ENCODE measurements around the gene MISP3.
"Not testable (repeated sequence)": the region's sequence is repeated elsewhere in the genome, so short reads cannot be mapped to it uniquely, and the experiment has no call there.

Gene MISP3

GRCh38 chr19:14072535-14073260 is at the start of gene MISP3:
TSS of gene MISP3 (plus strand) at chr19:14072786. CDS start at chr19:14073310, 524 bp downstream.
- DNase-seq (ENCODE audit: low spot score): no peak

GRCh38 chr19:14023404-14024235 is 49.0 kb upstream of the MISP3 start:
- DNase-seq (ENCODE audit: low spot score): no peak

DNA sequence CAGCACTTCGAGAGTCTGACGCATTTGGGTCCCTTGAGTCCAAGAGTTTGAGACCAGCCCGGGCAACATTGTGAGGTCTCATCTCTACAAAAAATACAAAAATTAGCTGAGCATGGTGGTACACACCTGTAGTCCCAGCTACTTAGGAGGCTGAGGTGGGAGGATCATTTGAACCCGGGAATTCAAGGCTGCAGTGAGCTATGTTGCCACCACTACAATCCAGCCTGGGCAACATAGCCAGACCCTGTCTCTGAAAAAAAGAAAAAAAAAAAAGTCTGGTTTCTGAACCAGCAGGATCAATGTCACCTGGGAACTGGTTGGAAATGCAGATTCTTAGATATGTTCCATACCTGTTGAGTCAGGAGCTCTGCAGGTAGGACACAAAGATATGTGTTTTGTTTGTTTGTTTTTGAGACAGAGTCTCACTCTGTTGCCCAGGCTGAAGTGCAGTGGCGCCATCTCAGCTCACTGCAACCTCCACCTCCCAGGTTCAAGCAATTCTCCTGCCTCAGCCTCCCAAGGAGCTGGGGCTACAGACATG is 45.9 kb upstream of the MISP3 start:
- not testable (repeated sequence) for DNase-seq (ENCODE audit: low spot score)

GRCh38 chr19:14027856-14028450 is 44.6 kb upstream of the MISP3 start, which contains the start of gene RLN3:
TSS of gene RLN3 (plus strand) at chr19:14028148. CDS start at chr19:14028205, 57 bp downstream.
- no peak for DNase-seq (ENCODE audit: low spot score)

DNA sequence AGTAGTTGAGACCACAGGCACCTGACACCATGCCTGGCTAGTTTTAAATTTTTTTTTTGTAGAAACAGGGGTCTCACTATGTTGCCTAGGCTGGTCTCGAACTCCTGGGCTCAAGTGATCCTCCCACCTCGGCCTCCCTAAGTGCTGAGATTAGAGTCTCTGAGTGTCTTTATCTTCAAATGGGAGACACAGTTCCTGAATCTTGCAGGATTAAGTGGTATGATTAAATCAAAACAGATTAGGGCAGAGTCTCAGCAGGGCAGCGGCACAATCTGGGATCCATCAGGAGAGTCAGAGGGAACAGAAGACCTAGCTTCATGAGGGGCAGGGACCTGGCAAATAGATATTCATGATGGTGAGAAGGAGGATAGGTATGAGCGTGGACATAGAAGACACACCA is 43.7 kb upstream of the MISP3 start:
- DNase-seq (ENCODE audit: low spot score): no peak

GRCh38 chr19:14030997-14031718 is 41.4 kb upstream of the MISP3 start:
- DNase-seq (ENCODE audit: low spot score): no peak

DNA sequence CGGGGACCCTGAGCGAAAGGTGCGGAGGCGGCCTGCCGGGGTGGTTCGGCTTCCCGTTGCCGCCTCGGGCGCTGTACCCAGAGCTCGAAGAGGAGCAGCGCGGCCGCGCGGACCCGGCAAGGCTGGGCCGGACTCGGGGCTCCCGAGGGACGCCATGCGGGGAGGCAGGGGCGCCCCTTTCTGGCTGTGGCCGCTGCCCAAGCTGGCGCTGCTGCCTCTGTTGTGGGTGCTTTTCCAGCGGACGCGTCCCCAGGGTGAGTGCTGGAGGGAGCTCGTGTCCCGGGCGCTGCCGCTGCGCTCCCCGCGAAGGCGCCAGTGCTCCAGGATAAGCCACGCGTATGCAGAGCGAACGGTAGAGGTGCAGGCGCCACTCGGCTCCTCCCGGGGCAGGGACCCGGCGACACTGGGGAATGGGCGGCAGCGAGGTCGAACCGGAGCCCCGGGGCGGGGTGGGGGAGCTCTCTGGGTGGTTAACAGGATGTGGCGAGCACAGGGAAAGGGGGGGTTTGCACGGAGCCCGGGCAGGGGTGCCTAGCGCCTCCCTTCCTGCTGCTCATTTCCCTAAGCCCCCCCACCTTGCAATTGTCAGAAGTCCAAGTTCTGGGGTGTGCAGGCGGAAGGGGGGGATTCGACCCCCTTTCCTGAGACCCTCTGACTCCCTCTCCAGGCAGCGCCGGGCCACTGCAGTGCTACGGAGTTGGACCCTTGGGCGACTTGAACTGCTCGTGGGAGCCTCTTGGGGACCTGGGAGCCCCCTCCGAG is 40.7 kb upstream of the MISP3 start, which contains the start of gene IL27RA:
Gene IL27RA (plus strand): TSS at position 44 of the 762 bp plus-strand sequence. CDS start 111 bp downstream, at position 155.
- DNase-seq (ENCODE audit: low spot score): peak; percentile 8

DNA sequence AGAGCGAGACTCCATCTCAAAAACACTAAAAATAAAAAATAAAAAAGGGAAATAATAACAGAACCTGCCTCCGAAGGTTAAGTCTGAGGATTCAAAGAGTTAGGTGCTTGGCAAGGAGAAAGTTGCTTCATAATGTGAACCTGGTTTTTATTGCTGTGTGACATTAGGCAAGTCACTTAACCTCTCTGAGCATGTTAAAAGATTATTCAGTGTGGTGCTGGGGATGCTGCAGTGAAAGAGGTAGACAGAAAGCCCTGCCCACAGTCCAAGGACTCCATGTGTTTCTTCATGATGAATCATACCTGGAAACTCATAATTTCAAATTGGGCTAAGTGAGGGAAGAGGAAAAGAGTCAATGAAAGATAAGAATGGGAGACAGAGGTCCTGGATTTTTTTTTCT is 38.6 kb upstream of the MISP3 start:
- DNase-seq (ENCODE audit: low spot score): no peak

GRCh38 chr19:14035159-14035558 is 37.4 kb upstream of the MISP3 start:
- DNase-seq (ENCODE audit: low spot score): not testable (repeated sequence)

- no peak for DNase-seq (ENCODE audit: low spot score)
Observed at GRCh38 chr19:14035706-14036105, 36.9 kb upstream of the MISP3 start.

DNA sequence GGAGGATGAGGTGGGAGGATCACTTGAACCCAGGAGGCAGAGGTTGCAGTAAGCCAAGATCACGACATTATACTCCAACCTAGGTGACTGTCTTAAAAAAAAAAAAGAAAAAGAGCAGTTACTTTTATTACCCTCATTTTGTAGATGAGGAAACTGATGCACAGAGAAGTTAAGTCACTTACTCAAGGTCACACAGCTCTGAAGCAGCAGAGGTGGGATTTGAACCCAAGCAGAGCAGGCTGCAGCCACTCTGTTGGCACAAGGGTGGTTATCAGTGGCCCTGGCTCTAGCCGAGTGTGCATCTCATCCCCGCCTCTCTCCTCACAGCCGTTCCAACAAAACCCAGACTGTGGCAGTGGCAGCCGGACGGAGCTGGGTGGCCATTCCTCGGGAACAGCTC is 33.4 kb upstream of the MISP3 start:
- DNase-seq (ENCODE audit: low spot score): no peak

DNA sequence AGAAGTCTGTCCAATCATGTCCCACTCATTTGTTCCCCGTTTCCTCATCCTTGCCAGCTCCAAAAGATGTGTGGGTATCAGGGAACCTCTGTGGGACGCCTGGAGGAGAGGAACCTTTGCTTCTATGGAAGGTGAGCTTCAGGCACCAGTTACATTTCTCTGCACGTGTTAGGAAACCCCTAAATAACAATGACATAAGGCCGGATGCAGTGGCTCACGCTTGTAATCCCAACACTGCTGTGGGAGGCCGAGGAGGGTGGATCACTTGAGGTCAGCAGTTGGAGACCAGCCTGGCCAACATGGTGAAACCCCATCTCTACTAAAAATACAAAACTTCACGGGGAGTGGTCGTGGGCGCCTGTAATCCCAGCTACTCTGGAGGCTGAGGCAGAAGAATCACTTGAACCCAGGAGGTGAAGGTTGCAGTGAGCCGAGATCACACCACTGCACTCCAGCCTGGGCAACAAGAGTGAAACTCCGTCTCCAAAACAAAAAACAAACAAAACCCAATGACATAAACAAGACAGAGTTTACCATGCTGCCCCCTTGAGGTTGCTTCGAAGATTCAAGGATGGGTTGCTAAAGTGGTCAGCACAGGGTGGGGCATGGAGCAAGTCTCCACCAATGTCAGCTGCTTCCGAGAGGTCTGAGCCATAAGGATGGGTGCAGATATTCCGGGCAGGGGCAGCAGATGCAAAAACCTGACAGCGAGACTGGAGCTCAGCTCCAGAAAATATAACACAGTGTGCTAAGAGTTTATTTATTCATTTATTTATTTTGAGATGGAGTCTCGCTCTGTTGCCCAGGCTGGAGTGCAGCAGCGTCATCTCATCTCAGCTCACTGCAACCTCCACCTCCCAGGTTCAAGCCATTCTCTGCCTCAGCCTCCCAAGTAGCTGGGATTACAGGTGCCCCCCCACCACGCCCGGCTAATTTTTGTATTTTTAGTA is 29.7 kb upstream of the MISP3 start:
- DNase-seq (ENCODE audit: low spot score): peak; percentile 52

- not testable (repeated sequence) for DNase-seq (ENCODE audit: low spot score)
Observed at GRCh38 chr19:14047866-14048265, 24.7 kb upstream of the MISP3 start.

- no peak for DNase-seq (ENCODE audit: low spot score)
Observed at GRCh38 chr19:14048443-14049153, 24.0 kb upstream of the MISP3 start.

- no peak for DNase-seq (ENCODE audit: low spot score)
Observed at GRCh38 chr19:14050512-14050911, 22.1 kb upstream of the MISP3 start.

- DNase-seq (ENCODE audit: low spot score): not testable (repeated sequence)
Observed at GRCh38 chr19:14050961-14051360, 21.6 kb upstream of the MISP3 start.

DNA sequence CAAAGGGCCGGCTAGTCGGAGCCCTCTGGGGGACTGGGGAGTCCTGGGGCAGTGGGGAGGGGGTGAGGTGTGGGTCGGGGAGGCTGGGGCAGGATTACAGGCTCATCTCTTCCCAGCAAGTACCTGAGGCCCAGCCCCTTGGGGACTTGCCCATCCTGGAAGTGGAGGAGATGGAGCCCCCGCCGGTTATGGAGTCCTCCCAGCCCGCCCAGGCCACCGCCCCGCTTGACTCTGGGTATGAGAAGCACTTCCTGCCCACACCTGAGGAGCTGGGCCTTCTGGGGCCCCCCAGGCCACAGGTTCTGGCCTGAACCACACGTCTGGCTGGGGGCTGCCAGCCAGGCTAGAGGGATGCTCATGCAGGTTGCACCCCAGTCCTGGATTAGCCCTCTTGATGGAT is 20.6 kb upstream of the MISP3 start:
- no peak for DNase-seq (ENCODE audit: low spot score)

- DNase-seq (ENCODE audit: low spot score): no peak
Observed at GRCh38 chr19:14052470-14052869, 20.1 kb upstream of the MISP3 start.

DNA sequence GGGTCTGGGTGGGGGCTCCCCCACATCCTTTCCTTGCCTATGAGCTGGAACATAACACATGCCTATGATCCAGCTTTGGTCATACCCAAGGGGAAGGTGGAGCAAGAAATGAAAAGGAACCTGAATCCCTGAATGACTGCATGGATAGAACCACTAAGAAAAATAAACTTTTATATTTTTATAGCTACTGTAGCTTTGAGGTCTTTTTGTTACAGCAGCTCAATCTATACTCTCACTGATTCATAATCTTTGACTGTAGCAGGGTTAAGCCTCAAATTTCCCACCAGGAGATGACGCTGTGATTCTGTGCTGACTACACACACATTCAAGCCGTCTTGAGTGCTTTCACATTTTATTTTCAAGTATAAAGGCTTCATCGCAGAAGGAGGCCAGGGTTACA is 19.6 kb upstream of the MISP3 start:
- DNase-seq (ENCODE audit: low spot score): no peak
